ENCODE data around the gene ISM1.

Gene ISM1

DNA sequence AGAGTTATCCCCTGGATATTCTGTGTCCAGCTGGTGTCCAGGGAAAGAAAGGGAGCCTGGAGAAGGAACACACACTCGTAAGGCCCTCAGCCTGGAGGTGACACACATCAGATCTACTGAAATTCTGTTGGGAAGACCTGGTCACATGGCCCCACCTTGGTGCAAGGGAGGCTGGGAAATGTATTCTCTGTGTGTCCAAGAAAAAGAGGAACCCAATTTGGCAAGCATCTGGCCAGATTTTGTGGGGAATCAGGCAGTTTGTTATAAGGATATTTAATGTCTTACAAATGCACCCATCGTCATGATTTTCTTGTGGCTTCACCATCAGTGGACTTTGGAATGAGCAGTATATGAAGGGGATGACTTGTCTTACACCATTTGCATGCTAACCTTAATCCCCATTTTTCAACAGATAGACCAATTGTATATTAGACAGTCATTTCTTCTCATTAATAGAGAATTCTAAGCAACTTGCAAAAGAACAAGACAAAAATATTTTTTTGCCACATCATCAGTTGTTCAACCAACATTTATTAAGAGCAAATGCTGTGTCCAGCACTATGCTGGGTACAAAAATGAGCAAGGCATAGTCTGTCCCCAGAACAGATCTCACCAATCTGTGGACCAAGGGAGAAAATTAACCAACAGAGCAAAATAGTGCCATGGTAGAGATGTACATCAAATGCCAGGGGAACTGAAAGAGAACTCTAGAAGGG, 59.7 kb downstream of the ISM1 start:
- DNase-seq (ENCODE audit: low read depth in 3 of 3, low spot score in 1 of 3) = no peak

GRCh38 chr20:13283869-13284829, 63.1 kb downstream of the ISM1 start:
- DNase-seq (ENCODE audit: low read depth in 3 of 3, low spot score in 1 of 3) = no peak

DNA sequence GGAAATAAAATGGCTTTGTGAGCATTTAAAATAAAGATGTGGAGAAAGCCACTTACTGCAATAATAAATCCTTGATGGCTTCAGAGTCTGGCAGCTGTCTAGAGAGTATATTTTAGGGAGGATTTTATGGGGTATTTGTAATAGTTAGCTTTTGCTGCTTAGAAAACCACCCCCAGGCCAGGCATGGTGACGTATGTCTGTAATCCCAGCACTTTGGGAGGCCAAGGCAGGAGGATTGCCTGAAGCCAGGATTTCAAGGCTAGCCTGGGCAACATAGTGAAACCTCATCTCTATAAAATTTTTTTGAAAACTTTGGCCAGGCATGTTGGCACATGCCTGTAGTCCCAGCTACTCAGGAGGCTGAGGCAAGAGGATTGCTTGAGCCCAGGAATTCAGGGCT, 63.8 kb downstream of the ISM1 start:
- DNase-seq (ENCODE audit: low read depth in 3 of 3, low spot score in 1 of 3) = no peak

DNA sequence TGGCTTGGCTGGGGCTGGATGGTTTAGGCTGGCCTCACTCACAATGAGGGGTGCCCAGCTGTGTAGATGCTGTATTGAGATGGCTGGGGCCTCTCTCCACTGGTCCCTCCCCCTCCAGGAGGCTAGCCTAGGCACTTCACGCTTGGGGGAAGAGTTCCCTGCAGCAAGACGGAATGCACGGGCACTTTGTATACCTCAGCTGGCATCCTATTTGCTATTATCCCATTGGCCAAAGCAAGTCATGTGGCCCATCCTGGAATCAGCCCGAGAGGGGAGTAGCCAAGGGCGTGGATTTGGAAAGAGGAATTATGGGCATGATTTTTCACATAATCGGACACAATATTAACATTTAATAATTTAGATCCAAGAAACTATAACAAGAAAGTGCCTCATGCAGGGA, 64.3 kb downstream of the ISM1 start:
- no peak for DNase-seq (ENCODE audit: low read depth in 3 of 3, low spot score in 1 of 3)

- no peak for DNase-seq (ENCODE audit: low read depth in 3 of 3, low spot score in 1 of 3)
Measured at GRCh38 chr20:13286052-13286451, 65.0 kb downstream of the ISM1 start.

- DNase-seq (ENCODE audit: low read depth in 3 of 3, low spot score in 1 of 3) = no peak
Measured at GRCh38 chr20:13286607-13287006, 65.5 kb downstream of the ISM1 start.

- DNase-seq (ENCODE audit: low read depth in 3 of 3, low spot score in 1 of 3) = no peak
Measured at GRCh38 chr20:13288357-13288756, 67.3 kb downstream of the ISM1 start.

- no peak for DNase-seq (ENCODE audit: low read depth in 3 of 3, low spot score in 1 of 3)
Measured at GRCh38 chr20:13289031-13289430, 68.0 kb downstream of the ISM1 start.

GRCh38 chr20:13290724-13291123, 69.7 kb downstream of the ISM1 start:
- DNase-seq (ENCODE audit: low read depth in 3 of 3, low spot score in 1 of 3) = no peak

DNA sequence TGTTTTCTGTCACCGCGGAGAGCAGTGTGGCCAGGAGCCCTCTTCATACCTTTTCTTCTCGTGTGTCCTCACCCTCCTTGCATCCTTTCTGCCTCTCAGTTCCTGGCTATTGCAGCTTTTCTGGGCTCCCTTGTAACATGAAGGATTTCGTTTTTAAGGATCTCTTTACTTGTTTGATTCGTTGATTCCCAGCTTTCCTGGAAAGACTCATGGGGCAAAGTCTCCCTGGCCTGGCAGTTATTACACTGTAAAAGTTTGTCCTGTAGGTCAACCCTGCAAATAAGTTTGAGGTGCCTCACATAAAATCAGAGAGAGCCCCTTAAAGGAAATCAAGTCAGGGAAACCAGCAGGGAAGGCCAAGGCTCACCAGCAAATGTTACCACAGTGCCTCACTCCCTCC, 70.1 kb downstream of the ISM1 start:
- DNase-seq (ENCODE audit: low read depth in 3 of 3, low spot score in 1 of 3) = no peak

- DNase-seq (ENCODE audit: low read depth in 3 of 3, low spot score in 1 of 3) = no peak
Measured at GRCh38 chr20:13292201-13292885, 71.3 kb downstream of the ISM1 start.

GRCh38 chr20:13294522-13294921, 73.4 kb downstream of the ISM1 start:
- DNase-seq (ENCODE audit: low read depth in 3 of 3, low spot score in 1 of 3) = no peak

DNA sequence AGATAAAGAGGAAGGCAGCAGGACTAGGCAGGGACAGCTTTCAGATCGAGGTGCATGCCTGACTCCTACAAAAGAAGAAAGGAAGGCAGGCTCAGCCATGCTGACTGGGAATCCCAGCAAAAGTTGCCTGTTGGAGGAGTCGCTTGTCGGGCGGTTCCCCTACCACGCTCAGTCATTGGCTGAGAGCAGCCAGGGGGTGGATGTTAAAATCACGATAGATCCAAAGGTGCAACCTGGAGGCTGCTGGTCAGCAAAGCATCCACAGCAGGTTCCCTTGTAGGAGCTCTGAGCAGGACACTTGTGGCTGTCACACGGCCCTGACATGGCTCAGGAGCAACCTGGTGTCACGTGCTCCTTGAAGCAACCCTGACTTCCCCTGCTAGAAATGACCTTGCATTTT, 74.6 kb downstream of the ISM1 start:
- no peak for DNase-seq (ENCODE audit: low read depth in 3 of 3, low spot score in 1 of 3)

- no peak for DNase-seq (ENCODE audit: low read depth in 3 of 3, low spot score in 1 of 3)
Measured at GRCh38 chr20:13296070-13296469, 75.0 kb downstream of the ISM1 start.

DNA sequence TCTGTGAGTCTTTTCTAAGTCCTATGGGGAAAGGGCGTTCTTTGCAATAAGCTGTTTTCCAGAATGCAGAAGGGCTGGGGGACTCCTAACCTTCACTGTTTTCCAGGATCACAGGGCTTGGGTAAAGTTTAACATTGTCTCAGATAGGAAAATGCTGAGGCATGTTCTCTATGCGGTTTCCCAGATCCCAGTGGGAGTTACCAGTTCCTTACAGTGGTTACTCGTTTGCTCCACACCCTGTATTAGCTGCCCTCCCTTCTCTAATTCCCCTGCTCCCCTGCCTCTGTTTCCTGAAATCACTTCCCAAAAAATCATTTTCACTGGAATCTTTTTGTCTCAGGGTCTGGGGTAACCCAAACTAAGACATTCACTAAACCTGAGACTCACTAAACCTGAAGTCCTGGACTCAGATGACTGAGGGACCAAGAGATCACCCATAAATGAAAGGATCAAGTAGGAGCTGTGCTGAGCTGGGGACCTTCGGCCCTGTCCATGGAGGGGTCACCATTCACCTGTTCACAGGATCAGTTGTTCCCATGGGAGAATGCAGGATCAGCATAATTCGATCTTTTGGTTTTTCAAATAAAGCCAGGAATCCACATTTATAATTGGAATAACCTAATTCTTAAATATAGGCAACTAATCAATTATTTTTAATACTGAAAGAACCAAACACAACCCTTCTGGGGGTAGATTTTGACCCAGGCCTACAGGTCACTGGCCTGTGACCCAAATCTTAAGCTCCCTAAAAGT, 76.2 kb downstream of the ISM1 start:
- DNase-seq (ENCODE audit: low read depth in 3 of 3, low spot score in 1 of 3) = no peak

DNA sequence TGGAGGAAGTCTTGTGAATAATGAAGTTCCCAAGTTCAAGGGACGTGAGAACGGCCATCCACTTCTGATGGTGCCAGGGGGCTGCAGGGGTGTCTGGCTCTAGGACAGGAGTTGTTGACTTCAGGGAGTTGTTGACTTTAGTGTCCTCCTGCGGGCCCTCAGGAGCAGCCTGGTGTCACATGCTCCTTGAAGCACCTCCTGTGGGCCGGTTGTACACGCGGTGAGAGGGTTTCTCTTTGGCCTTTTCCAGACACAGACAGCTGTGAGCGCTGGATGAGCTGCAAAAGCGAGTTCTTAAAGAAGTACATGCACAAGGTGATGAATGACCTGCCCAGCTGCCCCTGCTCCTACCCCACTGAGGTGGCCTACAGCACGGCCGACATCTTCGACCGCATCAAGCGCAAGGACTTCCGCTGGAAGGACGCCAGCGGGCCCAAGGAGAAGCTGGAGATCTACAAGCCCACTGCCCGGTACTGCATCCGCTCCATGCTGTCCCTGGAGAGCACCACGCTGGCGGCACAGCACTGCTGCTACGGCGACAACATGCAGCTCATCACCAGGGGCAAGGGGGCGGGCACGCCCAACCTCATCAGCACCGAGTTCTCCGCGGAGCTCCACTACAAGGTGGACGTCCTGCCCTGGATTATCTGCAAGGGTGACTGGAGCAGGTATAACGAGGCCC, 77.8 kb downstream of the ISM1 start:
- DNase-seq (ENCODE audit: low read depth in 3 of 3, low spot score in 1 of 3) = no peak

GRCh38 chr20:13299401-13299800, 78.3 kb downstream of the ISM1 start:
- no peak for DNase-seq (ENCODE audit: low read depth in 3 of 3, low spot score in 1 of 3)

- no peak for DNase-seq (ENCODE audit: low read depth in 3 of 3, low spot score in 1 of 3)
Measured at GRCh38 chr20:13301596-13301995, 80.5 kb downstream of the ISM1 start.

DNA sequence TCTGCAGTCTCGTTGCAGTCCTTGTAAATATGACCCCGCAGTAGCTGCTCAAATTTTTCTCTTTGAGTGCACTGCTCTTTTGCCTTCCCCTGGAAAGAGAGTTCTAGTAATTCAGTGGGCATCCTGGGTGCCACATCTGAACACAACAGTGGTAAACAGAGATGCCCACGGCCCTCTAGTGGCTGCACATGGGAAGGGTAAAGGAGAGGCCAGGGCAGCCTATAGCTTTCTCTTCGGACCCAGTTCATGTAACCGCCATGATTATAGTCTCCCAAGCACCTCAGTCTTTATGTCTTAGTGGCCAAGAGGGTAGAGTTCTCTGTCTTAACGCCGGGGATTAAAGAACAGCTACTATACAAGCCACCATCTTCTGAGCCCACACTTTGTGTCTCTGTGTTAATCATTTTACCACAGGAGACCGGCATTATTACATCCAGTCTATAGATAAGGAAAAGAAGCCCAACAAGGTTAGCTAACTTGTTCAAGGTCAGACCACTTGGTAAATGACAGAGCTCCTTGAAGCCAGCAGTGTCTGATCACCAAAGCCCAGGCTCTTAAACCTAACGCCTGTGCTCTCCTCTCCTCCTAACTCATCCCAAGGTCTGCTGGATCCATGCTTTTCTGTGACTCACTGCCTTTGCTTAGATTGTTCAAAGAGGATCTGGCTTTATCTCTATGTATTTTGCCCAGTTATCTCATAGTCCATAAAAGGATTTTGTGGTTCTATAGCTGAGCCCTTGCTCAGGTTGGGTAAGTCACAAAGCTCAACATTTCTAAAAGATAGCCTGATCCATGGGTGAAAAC, 81.8 kb downstream of the ISM1 start:
- DNase-seq (ENCODE audit: low read depth in 3 of 3, low spot score in 1 of 3) = peak in 2 of 3 donors; percentile 2 to 21

- no peak for DNase-seq (ENCODE audit: low read depth in 3 of 3, low spot score in 1 of 3)
Measured at GRCh38 chr20:13305284-13305683, 84.2 kb downstream of the ISM1 start.

Measured in stimulated activated CD4-positive, alpha-beta T cell treated with anti-CD3 and anti-CD28 coated beads, TNF-alpha, amount 100 ng/mL, for 1 hour (primary cell).